Astrocyte (in vitro differentiated cells and primary cell): ENCODE data around the gene ITGA8. TPM values are rescaled to one million over a fixed set of nuclear protein-coding genes. Genes with fewer than 3 reads are reported as not detected.
"Not testable (repeated sequence)": the region's sequence is repeated elsewhere in the genome, so short reads cannot be mapped to it uniquely, and the experiment has no call there.

Experiments used
- DNase-seq: peaks from one replicate; pipeline ENCODE4 v3.0.0-alpha.2; 2010; ENCODE audit warnings: low read depth
- FAIRE-seq: peaks from 2 replicates; lab custom pipeline; 2011; peaks lifted over from hg19 to GRCh38; lab: Jason Lieb, UNC
- H2AFZ ChIP-seq: 2 replicates; pipeline ENCODE4 v1.6.0; 2012; ENCODE audit warnings: low read depth, low read length, inconsistent platforms
- H3K27ac ChIP-seq: 2 replicates; pipeline ENCODE4 v1.5.1; 2011; ENCODE audit warnings: low read depth, low read length, inconsistent platforms
- H3K27me3 ChIP-seq: 2 replicates; pipeline ENCODE4 v1.6.0; 2011; ENCODE audit warnings: low read length, inconsistent platforms; ENCODE audit not compliant: insufficient read depth
- H3K36me3 ChIP-seq: 2 replicates; pipeline ENCODE4 v1.5.1; 2011; ENCODE audit warnings: low read length, inconsistent platforms; ENCODE audit not compliant: insufficient read depth
- H3K4me1 ChIP-seq: 2 replicates; pipeline ENCODE4 v1.5.1; 2011; ENCODE audit warnings: low read length, inconsistent platforms; ENCODE audit not compliant: insufficient read depth
- H3K4me2 ChIP-seq: 2 replicates; pipeline ENCODE4 v1.6.0; 2012; ENCODE audit warnings: low read length, inconsistent platforms
- H3K4me3 ChIP-seq: 2 replicates; pipeline ENCODE4 v1.5.1; 2011; ENCODE audit warnings: low read depth, mild to moderate bottlenecking, low read length, inconsistent platforms; ENCODE audit not compliant: insufficient read depth
- H3K79me2 ChIP-seq: 2 replicates; pipeline ENCODE4 v1.6.0; 2012; ENCODE audit warnings: mild to moderate bottlenecking, low read length, inconsistent platforms; ENCODE audit not compliant: insufficient read depth
- H3K9ac ChIP-seq: 2 replicates; pipeline ENCODE4 v1.6.0; 2012; ENCODE audit warnings: mild to moderate bottlenecking, low read length, inconsistent platforms
- H3K9me3 ChIP-seq: 2 replicates; pipeline ENCODE4 v1.5.1; 2012; ENCODE audit warnings: low read depth, mild to moderate bottlenecking, low read length, inconsistent platforms; ENCODE audit not compliant: insufficient read depth
- H4K20me1 ChIP-seq: 2 replicates; pipeline ENCODE4 v1.6.0; 2012; ENCODE audit warnings: low read length, inconsistent platforms; ENCODE audit not compliant: insufficient read depth
- H3K27ac Mint-ChIP-seq: one replicate; pipeline ENCODE4 v1.8.0; 2021; ENCODE audit warnings: mild to moderate bottlenecking, mixed read lengths; ENCODE audit not compliant: unreplicated experiment
- H3K27me3 Mint-ChIP-seq: one replicate; pipeline ENCODE4 v1.8.0; 2021; ENCODE audit warnings: low read depth, mixed read lengths; ENCODE audit not compliant: unreplicated experiment
- H3K36me3 Mint-ChIP-seq: one replicate; pipeline ENCODE4 v1.8.0; 2021; ENCODE audit warnings: low read depth, mixed read lengths; ENCODE audit not compliant: unreplicated experiment
- H3K4me1 Mint-ChIP-seq: one replicate; pipeline ENCODE4 v1.8.0; 2021; ENCODE audit warnings: low read depth, mixed read lengths; ENCODE audit not compliant: unreplicated experiment
- H3K4me3 Mint-ChIP-seq: one replicate; pipeline ENCODE4 v1.8.0; 2021; ENCODE audit warnings: mild to moderate bottlenecking, moderate library complexity, mixed read lengths; ENCODE audit not compliant: unreplicated experiment
- H3K9me3 Mint-ChIP-seq: one replicate; pipeline ENCODE4 v1.8.0; 2021; ENCODE audit warnings: mild to moderate bottlenecking, mixed read lengths; ENCODE audit not compliant: unreplicated experiment
- EZH2 ChIP-seq: IDR thresholded peaks from 2 replicates; pipeline ENCODE4 v1.6.1; 2012; ENCODE audit warnings: mild to moderate bottlenecking, low read length, inconsistent platforms; ENCODE audit not compliant: insufficient read depth
- total RNA-seq: library from RNA; stranded (reverse); gene quantifications from 2 replicates; pipeline ENCODE4 v1.2.1, GENCODE V29; 2021
- TF ChIP-seq, protein P1 (sequence below): IDR thresholded peaks from 2 replicates; pipeline ENCODE4 v1.5.1; 2011; ENCODE audit warnings: low read depth, mild to moderate bottlenecking, inconsistent platforms, low read length, moderate library complexity; ENCODE audit not compliant: insufficient read depth

Gene ITGA8
- total RNA-seq, 1 donor from 2014 or later, result not detected

DNA sequence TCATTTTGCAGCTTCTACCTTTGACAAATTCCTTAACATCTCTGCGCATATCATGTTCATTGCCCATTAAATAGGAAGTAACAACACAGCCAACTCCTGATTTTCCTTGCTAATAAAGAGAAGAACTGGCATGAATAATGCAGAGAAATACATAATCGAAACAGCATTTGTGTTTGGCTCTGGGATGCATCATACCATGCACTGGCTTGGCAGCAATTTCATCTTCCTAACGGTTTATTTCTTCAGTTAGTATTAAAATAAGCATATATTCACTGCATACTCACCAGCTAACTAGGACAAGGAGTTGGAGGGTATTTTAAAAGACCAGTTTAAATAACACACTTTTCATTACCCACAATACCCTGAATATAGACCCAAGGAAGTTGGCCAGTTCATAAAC lies 132.5 kb downstream of the ITGA8 start:
- Mint-ChIP-seq H3K27me3 (no peaks in the 10 kb centered on the region), H3K4me1 (no peaks in the 10 kb centered on the region), H3K36me3 (no peaks in the 10 kb centered on the region), H3K27ac (no peak overlapping the region), H3K4me3 (no peak overlapping the region), H3K9me3 (no peaks in the 10 kb centered on the region)
- Histone ChIP-seq H2AFZ (no peak overlapping the region), H3K9ac (no peak overlapping the region), H3K9me3 (no peaks in the 10 kb centered on the region), H3K4me2 (no peak overlapping the region), H3K4me3 (no peak overlapping the region), H3K36me3 (no peaks in the 10 kb centered on the region), H3K4me1 (no peaks in the 10 kb centered on the region), H3K79me2 (no peaks in the 10 kb centered on the region), H3K27me3 (no peaks in the 10 kb centered on the region), H4K20me1 (no peaks in the 10 kb centered on the region), H3K27ac (no peak overlapping the region)
- no peak for FAIRE-seq
- no peak for TF ChIP-seq EZH2
- TF ChIP-seq, protein P1, sequence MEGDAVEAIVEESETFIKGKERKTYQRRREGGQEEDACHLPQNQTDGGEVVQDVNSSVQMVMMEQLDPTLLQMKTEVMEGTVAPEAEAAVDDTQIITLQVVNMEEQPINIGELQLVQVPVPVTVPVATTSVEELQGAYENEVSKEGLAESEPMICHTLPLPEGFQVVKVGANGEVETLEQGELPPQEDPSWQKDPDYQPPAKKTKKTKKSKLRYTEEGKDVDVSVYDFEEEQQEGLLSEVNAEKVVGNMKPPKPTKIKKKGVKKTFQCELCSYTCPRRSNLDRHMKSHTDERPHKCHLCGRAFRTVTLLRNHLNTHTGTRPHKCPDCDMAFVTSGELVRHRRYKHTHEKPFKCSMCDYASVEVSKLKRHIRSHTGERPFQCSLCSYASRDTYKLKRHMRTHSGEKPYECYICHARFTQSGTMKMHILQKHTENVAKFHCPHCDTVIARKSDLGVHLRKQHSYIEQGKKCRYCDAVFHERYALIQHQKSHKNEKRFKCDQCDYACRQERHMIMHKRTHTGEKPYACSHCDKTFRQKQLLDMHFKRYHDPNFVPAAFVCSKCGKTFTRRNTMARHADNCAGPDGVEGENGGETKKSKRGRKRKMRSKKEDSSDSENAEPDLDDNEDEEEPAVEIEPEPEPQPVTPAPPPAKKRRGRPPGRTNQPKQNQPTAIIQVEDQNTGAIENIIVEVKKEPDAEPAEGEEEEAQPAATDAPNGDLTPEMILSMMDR, result no peak
- DNase-seq, result no peak

- no peaks in the 10 kb centered on the region for H3K36me3 ChIP-seq
- Mint-ChIP-seq H3K4me3 (no peak overlapping the region), H3K27me3 (no peaks in the 10 kb centered on the region), H3K36me3 (no peaks in the 10 kb centered on the region), H3K9me3 (no peaks in the 10 kb centered on the region), H3K4me1 (no peaks in the 10 kb centered on the region), H3K27ac (no peak overlapping the region)
- TF ChIP-seq, protein P1, result peak; percentile 61
- no peak for TF ChIP-seq EZH2
- no peak for FAIRE-seq
- no peaks in the 10 kb centered on the region for H4K20me1 ChIP-seq
- H3K4me1 ChIP-seq, result no peaks in the 10 kb centered on the region
- no peak for DNase-seq
- no peak overlapping the region for H3K9ac ChIP-seq
- H2AFZ ChIP-seq, result no peak overlapping the region
- H3K27me3 ChIP-seq, result no peaks in the 10 kb centered on the region
- no peaks in the 10 kb centered on the region for H3K9me3 ChIP-seq
- H3K27ac ChIP-seq, result no peak overlapping the region
- H3K4me2 ChIP-seq, result no peak overlapping the region
- H3K4me3 ChIP-seq, result no peak overlapping the region
- H3K79me2 ChIP-seq, result no peaks in the 10 kb centered on the region
These were observed 134.4 kb downstream of the ITGA8 start for GRCh38 chr10:15585303-15585715.

DNA sequence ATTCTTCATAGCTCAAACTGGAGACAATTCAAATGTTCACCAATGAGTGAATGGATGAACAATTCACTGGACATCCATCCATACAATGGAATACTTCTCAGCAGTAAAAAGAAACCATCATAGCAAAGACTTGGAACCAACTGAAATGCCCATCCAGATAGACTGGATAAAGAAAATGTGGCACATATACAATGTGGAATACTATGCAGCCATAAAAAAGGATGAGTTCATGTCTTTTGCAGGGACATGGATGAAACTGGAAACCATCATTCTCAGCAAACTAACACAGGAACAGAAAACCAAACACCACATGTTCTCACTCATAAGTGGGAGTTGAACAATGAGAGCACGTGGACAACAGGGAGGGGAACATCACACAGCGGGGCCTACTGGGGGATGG lies 136.8 kb downstream of the ITGA8 start:
- H3K27me3 Mint-ChIP-seq, H3K27ac Mint-ChIP-seq, DNase-seq: not testable (repeated sequence)

More for the DNA sequence above, 136.8 kb downstream of the ITGA8 start:
- not testable (repeated sequence) for H3K79me2 ChIP-seq, H3K27ac ChIP-seq, H3K4me1 Mint-ChIP-seq, FAIRE-seq, H3K4me3 Mint-ChIP-seq, H3K9me3 Mint-ChIP-seq, H2AFZ ChIP-seq, H3K4me1 ChIP-seq, H3K4me3 ChIP-seq, H3K9ac ChIP-seq, H3K36me3 ChIP-seq, H3K27me3 ChIP-seq, H3K36me3 Mint-ChIP-seq, H4K20me1 ChIP-seq, H3K4me2 ChIP-seq, H3K9me3 ChIP-seq
